Stimulated activated CD4-positive, alpha-beta T cell treated with anti-CD3 and anti-CD28 coated beads, Interleukin-4, amount 100 ng/mL, for 4 hours (primary cell): ENCODE data around the gene TAF3.

Experiments used
- DNase-seq, 2 experiments: peaks; one replicate each; pipeline ENCODE4 v3.0.0-alpha.2; 2020

Gene TAF3

DNA sequence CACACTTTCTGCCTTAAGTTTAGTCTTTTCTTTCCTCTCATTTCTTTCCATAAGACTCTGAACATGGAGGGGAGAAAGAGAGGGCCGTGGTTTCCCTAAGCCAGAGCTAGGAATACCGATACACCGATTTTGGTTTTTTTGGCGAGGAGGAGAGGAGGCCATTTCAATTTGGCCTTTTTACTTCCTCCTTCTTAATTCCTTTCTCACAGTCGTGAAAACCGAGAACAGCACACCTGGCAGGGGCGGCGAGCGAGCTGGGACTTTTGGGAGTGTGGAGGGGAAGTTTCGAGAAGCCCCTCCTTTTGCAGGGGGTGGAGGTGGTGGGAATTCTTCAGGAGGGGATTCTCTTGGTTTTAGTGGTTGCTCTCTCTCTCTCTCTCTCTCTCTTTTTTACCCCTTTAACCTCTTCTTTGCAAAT is 242.4 kb downstream of the TAF3 start:
- no peak for DNase-seq

GRCh38 chr10:8061274-8062211 is 243.2 kb downstream of the TAF3 start:
- peak in 1 of 2 experiments; percentile 42 for DNase-seq

GRCh38 chr10:8063128-8063908 is 245.0 kb downstream of the TAF3 start:
- no peak for DNase-seq

DNA sequence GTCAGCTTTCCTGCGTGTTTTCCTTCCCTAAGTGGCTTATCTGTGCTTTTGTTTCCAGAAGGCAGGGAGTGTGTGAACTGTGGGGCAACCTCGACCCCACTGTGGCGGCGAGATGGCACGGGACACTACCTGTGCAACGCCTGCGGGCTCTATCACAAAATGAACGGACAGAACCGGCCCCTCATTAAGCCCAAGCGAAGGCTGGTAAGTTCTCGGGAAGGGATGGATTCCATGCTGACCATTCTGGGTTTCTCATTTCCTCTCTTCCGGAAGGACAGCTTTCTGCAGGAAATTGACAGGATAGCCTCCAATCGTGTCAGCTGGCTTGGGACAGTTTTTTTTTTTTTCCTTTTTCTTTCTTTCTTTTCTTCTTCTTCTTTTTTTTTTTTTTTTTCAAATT is 245.6 kb downstream of the TAF3 start:
- DNase-seq: no peak

- no peak for DNase-seq
Measured at GRCh38 chr10:8064436-8064835, 246.1 kb downstream of the TAF3 start.

DNA sequence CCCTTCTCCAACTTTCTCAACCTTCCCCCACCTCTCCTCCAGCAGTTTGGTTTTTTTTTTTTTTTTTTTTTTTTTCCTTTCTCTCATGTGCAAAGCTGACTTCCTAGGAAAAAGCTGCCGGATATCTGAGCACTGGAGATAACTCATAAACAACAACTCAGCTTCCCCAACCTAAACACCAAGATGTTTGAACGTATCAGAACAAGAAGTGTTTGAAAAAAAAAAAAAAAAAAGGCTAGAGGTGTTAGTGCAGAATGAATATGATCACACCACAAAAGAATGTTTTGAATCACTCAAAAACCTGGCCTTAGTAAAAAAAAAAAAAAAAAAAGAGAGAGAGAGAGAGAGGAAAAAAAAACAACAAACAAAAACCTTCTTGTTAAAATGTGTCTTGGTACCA is 247.3 kb downstream of the TAF3 start:
- DNase-seq: no peak

GRCh38 chr10:8066124-8066523 is 247.8 kb downstream of the TAF3 start:
- DNase-seq: no peak
